HEK293T (cell line): ENCODE measurements around the gene ITGB5.

Source experiments
- BHLHE40 ChIP-seq: fragments of 450-650 bp; IDR thresholded peaks from 2 replicates; pipeline ENCODE4 v1.6.1; 2016; ENCODE audit warnings: mild to moderate bottlenecking, moderate library complexity, borderline replicate concordance
- FOXA1 ChIP-seq: fragments of 450-650 bp; IDR thresholded peaks from 2 replicates; pipeline ENCODE4 v1.6.1; 2016; ENCODE audit warnings: mild to moderate bottlenecking
- FOXK2 ChIP-seq: fragments of 450-650 bp; IDR thresholded peaks from 2 replicates; pipeline ENCODE4 v1.6.1; 2016; ENCODE audit warnings: mild to moderate bottlenecking
- FOXM1 ChIP-seq: fragments of 450-650 bp; IDR thresholded peaks from 2 replicates; pipeline ENCODE4 v1.6.1; 2017; ENCODE audit warnings: mild to moderate bottlenecking, borderline replicate concordance
- HDGF ChIP-seq: fragments of 450-650 bp; IDR thresholded peaks from 2 replicates; pipeline ENCODE4 v1.6.1; 2017; ENCODE audit warnings: antibody characterized with exemption, borderline replicate concordance
- SP1 ChIP-seq: fragments of 450-650 bp; IDR thresholded peaks from 2 replicates; pipeline ENCODE4 v1.6.1; 2017

DNA sequence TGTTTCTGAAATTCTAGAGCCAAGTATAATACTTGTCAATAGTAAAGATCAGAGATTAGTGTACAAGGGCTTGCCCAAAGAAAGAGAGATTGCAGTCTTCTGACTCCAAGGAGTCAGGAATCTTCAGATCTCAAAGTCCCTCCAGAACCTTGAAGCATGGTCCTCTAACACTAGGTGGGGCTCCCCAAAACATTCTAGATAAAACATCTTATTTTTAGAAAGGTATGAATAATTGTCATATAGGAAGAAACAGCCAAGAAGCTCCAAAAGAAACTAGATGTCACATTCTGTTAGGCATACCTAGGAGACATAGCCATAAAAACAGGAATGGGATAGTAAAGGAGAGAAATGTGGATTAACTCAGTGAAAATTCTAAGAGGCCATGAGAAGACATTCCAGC, 36.7 kb upstream of the ITGB5 start:
- TF ChIP-seq FOXM1 (no peak), FOXA1 (no peak), FOXK2 (no peak), BHLHE40 (no peak), SP1 (no peak), HDGF (no peak)
